NK-92 treated with Interleukin-12 subunit alpha and Interleukin-12 subunit beta, amount 100 ng/mL, for 24 hours (cell line): Measurements from ENCODE around the gene MCF2L.
"Not testable (repeated sequence)": the region's sequence is repeated elsewhere in the genome, so short reads cannot be mapped to it uniquely, and the experiment has no call there.

Source experiments
- DNase-seq: peaks from one replicate; lab custom pipeline; 2025; lab: John Stamatoyannopoulos, UW

MCF2L gene

GRCh38 chr13:113065406-113066141 lies 96.6 kb downstream of the MCF2L start:
- no peak for DNase-seq

GRCh38 chr13:113066142-113066455 lies 97.1 kb downstream of the MCF2L start:
- DNase-seq: no peak

GRCh38 chr13:113066746-113067145 lies 97.7 kb downstream of the MCF2L start:
- DNase-seq: no peak

GRCh38 chr13:113069861-113070805 lies 101.1 kb downstream of the MCF2L start:
- DNase-seq: no peak

- DNase-seq: no peak
These were observed 101.8 kb downstream of the MCF2L start for GRCh38 chr13:113070855-113071254.

GRCh38 chr13:113072376-113072775 lies 103.4 kb downstream of the MCF2L start:
- no peak for DNase-seq

- no peak for DNase-seq
These were observed 104.9 kb downstream of the MCF2L start for GRCh38 chr13:113073942-113074341.

GRCh38 chr13:113074401-113074800 lies 105.4 kb downstream of the MCF2L start:
- DNase-seq: no peak

GRCh38 chr13:113074876-113075275 lies 105.9 kb downstream of the MCF2L start:
- DNase-seq: no peak

- no peak for DNase-seq
These were observed 106.7 kb downstream of the MCF2L start for GRCh38 chr13:113075711-113076110.

GRCh38 chr13:113076681-113077401 lies 107.8 kb downstream of the MCF2L start:
- no peak for DNase-seq

GRCh38 chr13:113077566-113077952 lies 108.5 kb downstream of the MCF2L start:
- no peak for DNase-seq

- no peak for DNase-seq
These were observed 109.2 kb downstream of the MCF2L start for GRCh38 chr13:113077953-113078901.

- DNase-seq: no peak
These were observed 110.1 kb downstream of the MCF2L start for GRCh38 chr13:113078902-113079780.

- DNase-seq: not testable (repeated sequence)
These were observed 110.7 kb downstream of the MCF2L start for GRCh38 chr13:113079781-113080080.

- no peak for DNase-seq
These were observed 111.4 kb downstream of the MCF2L start for GRCh38 chr13:113080361-113080831.

GRCh38 chr13:113080901-113081521 lies 112.0 kb downstream of the MCF2L start:
- DNase-seq: no peak

- no peak for DNase-seq
These were observed 113.4 kb downstream of the MCF2L start for GRCh38 chr13:113082198-113083021.

- DNase-seq: no peak
These were observed 114.0 kb downstream of the MCF2L start for GRCh38 chr13:113083022-113083373.
